Kidney glomerular epithelial cell (primary cell): ENCODE results near the gene FHIT.
"Not testable (repeated sequence)": the region's sequence is repeated elsewhere in the genome, so short reads cannot be mapped to it uniquely, and the experiment has no call there.

ENCODE experiments used
- DNase-seq: peaks from one replicate; lab custom pipeline; 2025; lab: John Stamatoyannopoulos, UW

FHIT gene

GRCh38 chr3:60571511-60571910 is 679.7 kb downstream of the FHIT start:
- no peak for DNase-seq

- no peak for DNase-seq
Observed at GRCh38 chr3:60557122-60557521, 694.1 kb downstream of the FHIT start.

GRCh38 chr3:60555686-60556354 is 695.4 kb downstream of the FHIT start:
- DNase-seq = peak; percentile 85

DNA sequence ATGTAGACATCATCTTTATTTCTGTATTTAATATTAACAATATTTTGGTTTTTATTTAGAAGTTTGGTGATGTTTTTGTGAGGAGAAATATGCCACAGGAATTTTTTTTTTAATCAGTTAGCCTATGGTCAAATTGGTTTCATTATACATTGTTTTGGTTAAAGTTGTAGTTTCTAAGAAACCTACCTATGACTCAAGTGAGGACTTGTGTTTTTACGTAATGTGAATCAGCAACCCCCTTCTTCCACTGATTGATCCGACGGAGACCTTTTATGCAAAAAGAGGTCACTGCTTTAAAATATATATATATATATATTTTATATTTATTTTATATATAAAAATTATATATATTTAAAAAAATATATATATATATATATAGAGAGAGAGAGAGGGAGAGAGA is 698.1 kb downstream of the FHIT start:
- no peak for DNase-seq

DNA sequence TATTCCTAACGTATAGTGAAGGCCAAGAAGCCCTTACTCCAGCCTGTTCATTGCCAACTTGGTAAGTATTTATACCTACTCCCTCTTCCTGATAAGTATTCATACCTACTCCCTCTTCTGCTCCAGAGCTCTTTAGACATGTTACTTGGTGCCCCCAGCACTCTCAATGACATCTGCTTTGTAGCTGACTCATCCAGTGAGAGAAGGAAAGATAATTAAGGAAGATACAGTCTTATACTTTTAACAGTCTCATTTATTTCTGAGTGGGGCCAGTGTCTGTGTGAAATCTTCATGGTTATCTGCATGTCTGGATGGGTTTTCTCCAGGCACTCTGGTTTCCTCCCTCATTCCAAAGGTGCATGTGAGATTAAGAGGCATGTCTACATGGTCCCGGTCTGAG is 698.7 kb downstream of the FHIT start:
- peak; percentile 26 for DNase-seq

DNA sequence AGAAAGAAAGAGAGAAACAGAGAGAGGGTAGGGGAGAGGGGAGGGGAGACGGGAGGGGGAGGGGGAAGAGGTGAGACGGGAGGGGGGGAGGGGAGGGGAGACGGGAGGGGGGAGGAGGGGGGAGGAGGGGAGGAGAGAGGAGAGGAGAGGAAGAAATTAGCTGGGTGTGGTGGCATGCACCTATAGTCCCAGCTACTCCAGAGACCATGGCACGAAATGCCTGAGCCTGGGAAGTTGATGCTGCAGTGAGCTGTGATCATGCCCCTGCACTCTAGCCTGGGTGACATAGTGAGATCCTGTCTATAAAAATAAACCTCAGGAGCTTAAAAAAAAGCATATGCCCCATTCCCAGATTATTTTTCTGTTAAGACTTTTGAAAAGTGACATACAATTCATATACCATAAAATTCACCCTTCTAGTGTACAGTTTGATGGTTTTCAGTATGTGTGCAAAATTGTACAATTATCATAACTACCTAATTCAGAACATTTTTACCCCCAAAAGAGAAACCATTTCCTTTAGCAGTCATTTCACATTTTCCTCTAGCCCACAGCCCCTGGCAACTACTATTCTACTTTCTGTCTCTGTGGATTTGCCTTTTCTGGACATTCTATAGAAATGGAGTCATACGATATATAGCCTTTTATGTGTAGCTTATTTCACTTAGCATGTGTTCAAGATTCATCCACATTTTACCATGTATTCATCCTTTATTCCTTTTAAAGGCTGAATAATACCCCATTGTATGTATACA is 699.6 kb downstream of the FHIT start:
- DNase-seq = no peak

DNA sequence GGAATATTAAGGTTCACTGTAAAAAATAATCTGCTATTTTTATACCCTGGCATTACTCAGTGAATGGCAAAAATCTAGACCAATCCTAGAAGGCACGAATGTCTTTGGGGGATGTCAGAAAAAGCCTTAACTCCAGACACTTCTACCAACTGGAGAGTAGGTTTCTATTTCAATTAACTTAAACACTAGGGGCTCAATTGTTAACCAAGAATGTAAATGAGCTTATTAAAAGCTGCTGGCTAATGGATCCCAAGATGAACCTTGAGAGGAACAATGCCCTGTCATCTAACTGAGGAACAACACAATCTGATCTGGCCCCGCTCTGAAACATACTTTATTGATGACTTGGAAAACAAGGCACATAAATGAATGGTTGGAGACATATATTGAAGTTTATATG is 701.4 kb downstream of the FHIT start:
- DNase-seq = no peak

DNA sequence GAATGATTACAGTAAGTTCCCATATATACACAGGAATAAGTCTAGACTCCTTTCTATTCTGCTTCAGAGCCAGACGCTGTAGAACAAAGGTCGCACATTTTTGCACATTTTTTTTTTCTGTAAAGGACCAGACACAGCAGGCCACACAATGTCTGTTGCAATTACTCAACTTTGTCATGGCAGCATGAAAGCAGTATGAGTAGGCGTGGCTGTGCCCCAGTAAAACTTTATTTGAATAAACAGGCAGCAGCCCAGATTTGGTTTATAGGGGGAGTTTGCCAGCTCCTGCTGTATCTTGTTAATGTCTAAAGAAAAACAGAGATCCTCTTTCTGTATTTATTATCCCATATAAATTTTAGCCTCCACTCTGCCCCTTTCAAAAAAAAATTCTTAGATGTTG is 708.3 kb downstream of the FHIT start:
- DNase-seq = no peak

DNA sequence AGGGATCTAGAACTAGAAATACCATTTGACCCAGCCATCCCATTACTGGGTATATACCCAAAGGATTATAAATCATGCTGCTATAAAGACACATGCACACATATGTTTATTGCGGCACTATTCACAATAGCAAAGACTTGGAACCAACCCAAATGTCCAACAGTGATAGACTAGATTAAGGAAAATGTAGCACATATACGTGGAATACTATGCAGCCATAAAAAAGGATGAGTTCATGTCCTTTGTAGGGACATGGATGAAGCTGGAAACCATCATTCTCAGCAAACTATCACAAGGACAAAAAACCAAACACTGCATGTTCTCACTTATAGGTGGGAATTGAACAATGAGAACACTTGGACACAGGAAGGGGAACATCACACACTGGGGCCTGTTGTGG is 711.9 kb downstream of the FHIT start:
- DNase-seq = not testable (repeated sequence)

DNA sequence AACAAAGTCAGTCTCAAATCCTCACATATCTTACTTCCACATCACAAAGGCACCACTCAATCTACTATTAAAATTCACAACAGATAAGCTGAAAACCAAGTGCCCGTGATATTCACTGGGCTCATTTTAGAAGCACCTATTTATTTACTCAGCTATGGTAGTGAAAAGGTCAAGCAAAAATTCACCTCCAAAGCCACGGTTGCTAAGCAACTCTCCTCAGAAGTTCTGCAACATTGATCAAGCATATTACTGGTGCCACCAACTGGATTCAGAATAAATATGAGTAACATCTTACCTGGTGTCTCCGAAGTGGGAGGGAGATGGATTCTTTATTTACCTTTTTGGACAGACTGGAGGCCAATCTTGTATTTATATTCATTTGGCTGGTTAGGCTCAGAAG is 714.8 kb downstream of the FHIT start:
- DNase-seq = peak; percentile 80

DNA sequence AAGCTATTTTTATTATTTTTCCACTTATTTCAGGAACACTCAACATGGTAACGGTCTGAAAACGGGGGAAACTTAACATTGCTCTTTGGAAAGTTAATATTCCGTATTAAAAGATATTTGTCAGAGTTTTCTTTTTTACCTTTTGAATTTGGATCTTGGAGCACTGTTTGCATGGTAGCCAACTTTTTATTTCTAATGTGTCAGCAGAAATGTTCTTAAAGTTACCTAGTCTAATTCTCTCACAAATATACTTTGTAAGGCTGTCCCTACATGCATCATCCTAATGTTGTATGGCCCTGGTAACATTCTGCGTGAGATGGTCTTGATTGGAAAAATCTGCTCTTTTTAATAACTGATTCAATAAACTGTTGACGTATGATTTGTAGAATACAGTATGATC is 719.5 kb downstream of the FHIT start:
- DNase-seq = no peak

GRCh38 chr3:60528651-60529050 is 722.6 kb downstream of the FHIT start:
- no peak for DNase-seq

GRCh38 chr3:60523536-60523935 is 727.7 kb downstream of the FHIT start:
- DNase-seq = no peak

GRCh38 chr3:60517134-60517533 is 734.1 kb downstream of the FHIT start:
- DNase-seq = no peak

DNA sequence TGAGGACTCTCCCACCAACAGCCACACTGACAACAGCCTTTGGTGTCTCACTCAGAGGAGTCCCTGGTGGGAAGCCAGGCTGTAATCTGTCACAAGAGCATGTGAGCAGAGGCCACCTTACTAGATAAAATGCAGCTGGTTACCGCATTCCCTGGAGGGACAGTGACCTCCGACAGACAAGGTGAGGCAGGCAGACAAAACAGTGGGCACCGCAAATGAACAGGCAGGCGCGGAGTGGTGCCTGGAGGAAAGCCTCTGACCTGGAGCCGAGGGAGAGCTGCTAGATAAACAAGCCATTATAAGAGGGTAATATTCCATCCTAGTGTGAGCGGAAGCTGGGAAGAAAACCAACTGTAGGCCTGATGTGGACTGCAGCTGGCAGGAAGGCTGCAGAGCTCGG is 736.4 kb downstream of the FHIT start:
- DNase-seq = no peak

- no peak for DNase-seq
Observed at GRCh38 chr3:60514085-60514649, 737.1 kb downstream of the FHIT start.

DNA sequence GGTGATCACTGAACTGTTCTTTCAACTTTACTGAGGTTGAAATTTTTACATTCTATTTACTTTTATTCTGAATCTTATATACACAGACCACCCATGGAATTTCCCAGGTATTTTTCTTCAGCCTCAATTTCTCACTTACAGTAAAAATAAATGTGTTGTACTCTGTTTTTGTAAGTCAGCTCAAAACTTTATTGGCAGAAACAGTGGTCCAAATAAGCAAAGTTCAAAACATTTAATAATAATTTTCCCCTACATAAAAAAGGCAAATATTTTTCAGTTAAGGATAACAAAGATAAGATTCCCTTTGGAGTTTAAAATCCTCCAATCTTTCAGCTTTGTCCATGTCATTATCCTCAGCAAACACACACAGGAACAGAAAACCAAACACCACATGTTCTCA is 738.0 kb downstream of the FHIT start:
- no peak for DNase-seq

DNA sequence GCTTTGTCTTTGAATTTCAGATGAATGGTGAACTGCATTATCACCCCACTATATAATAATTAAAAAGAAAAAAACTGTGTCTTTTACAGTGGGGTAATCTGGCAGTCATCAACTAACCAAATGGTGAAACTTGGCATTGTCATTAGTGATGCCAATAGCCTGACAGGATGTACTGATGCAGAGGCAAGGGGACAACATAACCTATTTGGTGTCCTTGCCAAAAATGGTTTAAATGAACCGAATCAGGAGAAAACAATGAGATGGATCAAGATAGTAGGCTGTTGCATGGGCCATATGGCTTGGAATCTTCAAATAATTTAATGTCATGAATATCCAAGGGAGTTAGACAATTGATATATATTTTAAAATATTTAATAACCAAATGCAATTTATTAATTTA is 738.7 kb downstream of the FHIT start:
- no peak for DNase-seq

GRCh38 chr3:60509471-60509870 is 741.8 kb downstream of the FHIT start:
- DNase-seq = no peak

DNA sequence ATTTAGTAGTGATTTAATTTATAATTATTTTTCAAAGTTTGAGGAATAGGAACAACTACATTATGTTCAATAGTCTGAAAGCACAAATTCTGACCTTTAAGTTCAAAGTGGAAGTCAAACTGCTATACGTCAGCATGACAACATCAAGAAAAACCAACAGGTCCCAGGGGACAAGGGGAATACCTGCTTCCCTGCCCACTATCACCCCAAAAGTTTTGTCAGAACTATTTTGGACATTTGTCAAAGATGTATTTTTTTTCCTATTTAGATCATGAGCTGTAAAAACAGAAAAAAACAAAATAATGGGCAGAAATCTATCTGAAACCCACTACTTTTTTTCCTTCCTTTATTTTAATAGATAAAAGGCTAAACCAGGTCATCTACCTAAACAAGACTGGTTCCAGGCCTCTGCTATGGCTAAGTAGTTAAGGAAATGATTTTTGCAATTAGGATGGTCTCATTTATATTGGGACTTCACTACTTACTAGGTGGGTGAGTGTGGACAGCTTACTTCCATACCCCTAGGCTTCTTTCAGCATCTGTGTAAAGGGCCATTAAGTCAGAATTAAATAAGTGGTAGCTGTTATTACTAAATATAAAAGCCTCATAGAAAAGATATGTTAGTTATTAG is 746.3 kb downstream of the FHIT start:
- no peak for DNase-seq

DNA sequence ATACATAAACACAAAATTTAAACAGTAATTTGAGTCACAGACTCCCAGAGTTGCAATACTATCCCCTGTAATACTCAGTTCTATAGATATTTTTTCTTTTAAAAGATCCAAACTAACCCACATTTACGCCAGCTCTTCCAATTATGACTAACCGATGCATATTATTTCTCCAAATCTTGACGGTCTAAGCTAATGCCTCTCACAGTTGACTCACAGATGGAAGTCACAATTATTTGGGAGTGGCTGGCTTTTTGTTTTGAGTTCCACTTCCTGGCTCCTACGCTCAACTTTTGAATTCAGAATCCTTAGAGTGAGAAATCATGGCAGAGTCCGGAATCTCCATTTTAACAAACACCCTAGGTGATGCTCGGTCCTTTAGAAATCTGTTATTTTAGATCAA is 749.9 kb downstream of the FHIT start:
- no peak for DNase-seq

DNA sequence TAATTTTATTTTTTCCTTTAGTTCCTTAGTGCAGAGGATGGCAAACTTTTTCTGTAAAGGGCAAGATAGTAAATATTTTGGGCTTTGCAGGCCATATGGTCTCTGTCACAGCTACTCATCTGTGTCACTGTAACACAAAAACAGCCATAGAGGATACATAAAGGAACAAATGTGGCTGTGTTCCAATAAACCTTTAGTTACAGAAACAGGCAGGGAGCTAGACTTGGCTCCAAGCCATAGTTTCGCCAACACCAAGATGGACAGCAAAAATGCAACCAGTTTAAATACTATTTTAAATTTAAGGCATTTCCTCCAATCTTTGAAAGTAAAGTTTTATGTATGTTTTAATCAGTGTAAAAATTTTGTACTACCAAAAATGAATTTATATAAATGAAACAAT is 753.4 kb downstream of the FHIT start:
- DNase-seq = no peak

- DNase-seq = no peak
Observed at GRCh38 chr3:60490992-60491391, 760.3 kb downstream of the FHIT start.
